Fibroblast of lung (primary cell): ENCODE results near the gene TKT. TPM values are rescaled to one million over a fixed set of nuclear protein-coding genes. Genes with fewer than 3 reads are reported as not detected.

Source experiments
- DNase-seq, 2 donors: peaks; one replicate each; pipeline versions ENCODE4 v3.0.0 to v3.0.0-alpha.2; 2010; ENCODE audit warnings: low read depth in 2 of 2
- H2AFZ ChIP-seq: 2 replicates; pipeline ENCODE4 v1.5.1; 2012; ENCODE audit warnings: low read length, control low read depth, inconsistent platforms
- H3K27ac ChIP-seq: 2 replicates; pipeline ENCODE4 v1.5.1; 2011; ENCODE audit warnings: low read length, control low read depth; ENCODE audit not compliant: insufficient read depth
- H3K27me3 ChIP-seq: 2 replicates; pipeline ENCODE4 v1.5.1; 2011; ENCODE audit warnings: mild to moderate bottlenecking, low read length; ENCODE audit not compliant: control insufficient read depth, insufficient read depth
- H3K36me3 ChIP-seq: 2 replicates; pipeline ENCODE4 v1.5.1; 2011; ENCODE audit warnings: low read length; ENCODE audit not compliant: control insufficient read depth, insufficient read depth
- H3K4me1 ChIP-seq: 2 replicates; pipeline ENCODE4 v1.5.1; 2011; ENCODE audit warnings: low read length; ENCODE audit not compliant: control insufficient read depth, insufficient read depth; ENCODE audit errors: extremely low read depth
- H3K4me2 ChIP-seq: 2 replicates; pipeline ENCODE4 v1.5.1; 2011; ENCODE audit warnings: low read length, control low read depth; ENCODE audit not compliant: insufficient read depth; ENCODE audit errors: extremely low read depth
- H3K4me3 ChIP-seq, 4 experiments: fragments of 200-600 bp in 1 of 4; sonication (generic) in 1 of 4; replicated peaks in 1 of 4; 2 replicates each; pipeline ENCODE4 v1.5.1; 2011 to 2016; ENCODE audit warnings: low read length in 4 of 4, low read depth in 3 of 4, mild to moderate bottlenecking in 3 of 4, control low read depth in 2 of 4, inconsistent platforms in 1 of 4, mixed read lengths in 1 of 4; ENCODE audit not compliant: insufficient read depth in 1 of 4; ENCODE audit errors: control extremely low read depth in 1 of 4
- H3K79me2 ChIP-seq: 2 replicates; pipeline ENCODE4 v1.5.1; 2012; ENCODE audit warnings: mild to moderate bottlenecking, low read length, inconsistent platforms; ENCODE audit not compliant: control insufficient read depth, insufficient read depth
- H3K9ac ChIP-seq: 2 replicates; pipeline ENCODE4 v1.5.1; 2011; ENCODE audit warnings: mild to moderate bottlenecking, low read length, control low read depth; ENCODE audit not compliant: insufficient read depth
- H3K9me3 ChIP-seq: 2 replicates; pipeline ENCODE4 v1.5.1; 2012; ENCODE audit warnings: low read depth, low read length; ENCODE audit not compliant: control insufficient read depth, insufficient read depth
- H4K20me1 ChIP-seq: 2 replicates; pipeline ENCODE4 v1.5.1; 2011; ENCODE audit warnings: low read length; ENCODE audit not compliant: control insufficient read depth, insufficient read depth; ENCODE audit errors: extremely low read depth
- EZH2 ChIP-seq: IDR thresholded peaks from 2 replicates; pipeline ENCODE4 v1.5.1; 2012; ENCODE audit warnings: low read length, control low read depth, mild to moderate bottlenecking; ENCODE audit errors: missing control alignments
- polyA plus RNA-seq, 2 donors: library from polyadenylated mRNA; depleted of rRNA in 1 of 2; stranded (reverse) in 1 of 2; unstranded in 1 of 2; fragments of >200 nt; gene quantifications; 2 replicates each; pipeline ENCODE4 v1.2.1, GENCODE V29; 2011 to 2012; ENCODE audit warnings: missing spikeins in 1 of 2
- total RNA-seq: library from RNA; depleted of rRNA; stranded (reverse); fragments of >200 nt; gene quantifications from 2 replicates; pipeline ENCODE4 v1.2.1, GENCODE V29; 2014
- TF ChIP-seq, protein P1 (sequence below), 2 donors: IDR thresholded peaks in 1 of 2; conservative IDR thresholded peaks in 1 of 2; 1 replicate in 1 of 2; 2 replicates in 1 of 2; pipeline ENCODE4 v1.5.1; 2011 to 2012; ENCODE audit warnings: low read length in 2 of 2, control low read depth in 1 of 2, inconsistent platforms in 1 of 2, low read depth in 1 of 2, mild to moderate bottlenecking in 1 of 2

The TKT gene
- total and polyA plus RNA-seq, 2 donors (not counting 1 experiment from before 2014, with no cell fraction given) = 163 to 810 TPM

- Histone ChIP-seq H3K4me3 (no peak overlapping the region), H3K9me3 (no peaks in the 10 kb centered on the region), H3K79me2 (no peaks in the 10 kb centered on the region), H3K36me3 (peaks cover 55% of the 10 kb centered on the region), H3K4me2 (no peak overlapping the region), H3K27me3 (no peaks in the 10 kb centered on the region), H4K20me1 (no peaks in the 10 kb centered on the region), H3K27ac (no peak overlapping the region), H2AFZ (no peak overlapping the region), H3K4me1 (no peaks in the 10 kb centered on the region), H3K9ac (no peak overlapping the region)
- no peak for DNase-seq
- TF ChIP-seq EZH2 = no peak
- TF ChIP-seq, protein P1, sequence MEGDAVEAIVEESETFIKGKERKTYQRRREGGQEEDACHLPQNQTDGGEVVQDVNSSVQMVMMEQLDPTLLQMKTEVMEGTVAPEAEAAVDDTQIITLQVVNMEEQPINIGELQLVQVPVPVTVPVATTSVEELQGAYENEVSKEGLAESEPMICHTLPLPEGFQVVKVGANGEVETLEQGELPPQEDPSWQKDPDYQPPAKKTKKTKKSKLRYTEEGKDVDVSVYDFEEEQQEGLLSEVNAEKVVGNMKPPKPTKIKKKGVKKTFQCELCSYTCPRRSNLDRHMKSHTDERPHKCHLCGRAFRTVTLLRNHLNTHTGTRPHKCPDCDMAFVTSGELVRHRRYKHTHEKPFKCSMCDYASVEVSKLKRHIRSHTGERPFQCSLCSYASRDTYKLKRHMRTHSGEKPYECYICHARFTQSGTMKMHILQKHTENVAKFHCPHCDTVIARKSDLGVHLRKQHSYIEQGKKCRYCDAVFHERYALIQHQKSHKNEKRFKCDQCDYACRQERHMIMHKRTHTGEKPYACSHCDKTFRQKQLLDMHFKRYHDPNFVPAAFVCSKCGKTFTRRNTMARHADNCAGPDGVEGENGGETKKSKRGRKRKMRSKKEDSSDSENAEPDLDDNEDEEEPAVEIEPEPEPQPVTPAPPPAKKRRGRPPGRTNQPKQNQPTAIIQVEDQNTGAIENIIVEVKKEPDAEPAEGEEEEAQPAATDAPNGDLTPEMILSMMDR (conservative IDR thresholded peaks at IDR 0.05 in 1 of 2, IDR thresholded peaks at IDR 0.05 in 1 of 2; ENCODE audit: low read depth in 1 of 2, low read length in 2 of 2) = no peak
Measured at GRCh38 chr3:53224536-53224935, 31.3 kb downstream of the TKT start.

DNA sequence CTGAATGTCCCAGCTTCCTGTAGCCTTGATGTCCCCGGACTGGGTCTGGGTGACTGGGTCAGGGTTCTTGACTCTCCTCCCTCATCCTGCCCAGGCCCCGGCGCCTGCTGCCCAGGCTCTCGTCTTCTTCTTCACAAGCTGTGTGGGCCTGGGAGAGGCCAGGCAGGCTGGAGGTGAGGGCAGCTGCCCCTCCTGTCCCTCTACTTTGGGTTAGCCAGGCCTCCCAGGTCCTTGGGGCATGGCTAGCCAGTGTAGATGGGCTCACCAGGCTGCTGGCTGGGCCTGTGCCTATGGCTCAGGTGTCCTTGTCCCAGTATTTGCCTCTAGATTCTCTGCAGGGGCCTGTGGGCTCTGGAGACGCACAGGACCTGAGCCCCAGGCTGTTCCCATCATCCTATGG lies 31.8 kb downstream of the TKT start:
- TF ChIP-seq, protein P1 (conservative IDR thresholded peaks at IDR 0.05 in 1 of 2, IDR thresholded peaks at IDR 0.05 in 1 of 2; ENCODE audit: low read depth in 1 of 2, low read length in 2 of 2) = no peak
- no peak for TF ChIP-seq EZH2
- no peaks in the 10 kb centered on the region for H3K9me3 ChIP-seq
- H4K20me1 ChIP-seq = no peaks in the 10 kb centered on the region
- DNase-seq = no peak
- no peak overlapping the region for H3K9ac ChIP-seq
- no peaks in the 10 kb centered on the region for H3K79me2 ChIP-seq
- H3K27ac ChIP-seq = no peak overlapping the region
- no peak overlapping the region for H3K4me2 ChIP-seq
- H2AFZ ChIP-seq = no peak overlapping the region
- peaks cover 50% of the 10 kb centered on the region for H3K36me3 ChIP-seq
- H3K4me3 ChIP-seq = no peak overlapping the region
- no peaks in the 10 kb centered on the region for H3K4me1 ChIP-seq
- H3K27me3 ChIP-seq = no peaks in the 10 kb centered on the region

DNA sequence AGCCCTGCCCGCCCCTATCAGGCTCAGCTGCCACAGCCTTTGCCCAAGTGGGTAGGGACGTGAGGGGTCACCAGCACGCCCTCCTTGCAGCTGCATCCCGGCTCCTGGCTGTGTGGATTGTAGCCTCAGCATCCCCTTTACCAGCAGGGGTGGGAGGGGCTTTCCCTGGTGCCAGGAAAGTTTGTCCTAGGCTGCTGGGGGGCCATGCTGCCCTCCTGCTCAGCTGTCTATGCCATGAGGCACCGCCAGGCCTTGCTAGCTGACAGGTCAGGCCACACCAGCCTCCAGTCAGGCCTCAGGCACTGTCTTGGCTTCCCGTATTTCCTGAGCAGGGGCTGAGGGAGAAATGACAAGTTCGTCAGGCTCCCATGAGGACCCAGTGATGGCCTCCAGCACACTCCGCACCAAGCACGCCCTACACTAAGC lies 32.3 kb downstream of the TKT start:
- peaks cover 46% of the 10 kb centered on the region for H3K36me3 ChIP-seq
- H3K27ac ChIP-seq = no peak overlapping the region
- H3K9ac ChIP-seq = no peak overlapping the region
- TF ChIP-seq, protein P1 (conservative IDR thresholded peaks at IDR 0.05 in 1 of 2, IDR thresholded peaks at IDR 0.05 in 1 of 2; ENCODE audit: low read depth in 1 of 2, low read length in 2 of 2) = no peak
- TF ChIP-seq EZH2 = no peak
- H3K79me2 ChIP-seq = no peaks in the 10 kb centered on the region
- H3K27me3 ChIP-seq = no peaks in the 10 kb centered on the region
- no peak overlapping the region for H2AFZ ChIP-seq
- no peaks in the 10 kb centered on the region for H3K4me1 ChIP-seq
- no peaks in the 10 kb centered on the region for H4K20me1 ChIP-seq
- no peak overlapping the region for H3K4me2 ChIP-seq
- no peak for DNase-seq
- no peak overlapping the region for H3K4me3 ChIP-seq
- no peaks in the 10 kb centered on the region for H3K9me3 ChIP-seq
